ENCODE results near the gene LRMDA. TPM values are rescaled to one million over a fixed set of nuclear protein-coding genes. Genes with fewer than 3 reads are reported as not detected.

LRMDA gene
- total RNA-seq, 1 experiment from 2014 or later = not detected

DNA sequence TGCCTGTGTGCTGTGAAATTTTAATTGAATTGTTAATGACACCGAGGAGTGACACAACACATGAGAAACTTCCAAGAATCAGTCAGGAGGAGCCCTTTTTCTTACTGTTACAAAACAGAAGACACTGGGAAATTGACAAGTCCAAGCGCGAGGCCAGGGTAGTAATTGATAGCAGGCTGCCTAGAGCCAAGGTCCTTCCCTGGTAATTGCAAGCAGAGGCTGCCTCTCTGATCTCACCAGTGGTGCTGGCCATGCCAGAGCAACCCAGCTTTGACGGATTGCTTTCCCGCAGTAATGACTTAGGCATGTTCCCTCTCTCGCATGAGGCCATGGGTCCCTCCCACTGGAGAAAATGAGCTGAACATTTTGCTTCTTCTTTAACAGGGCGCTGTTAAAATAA is 111.5 kb downstream of the LRMDA start:
- H3K27ac ChIP-seq (ENCODE audit: low read depth, low read length, poor library complexity, severe bottlenecking) = no peak overlapping the region
- no TSS peak for BruUV-seq (replicated peaks)
- H3K9me3 ChIP-seq (ENCODE audit: low read depth, low read length, poor library complexity, severe bottlenecking) = no peaks in the 10 kb centered on the region
- H3K27me3 ChIP-seq (replicated peaks; ENCODE audit: insufficient read depth, low read depth, low read length, poor library complexity) = peaks cover 62% of the 10 kb centered on the region
- CTCF ChIA-PET = no interaction called here
- intact Hi-C loops (cut with micrococcal nuclease; ENCODE audit: unreplicated experiment) = no loop called here
- H3K4me3 ChIP-seq (ENCODE audit: low read depth, low read length, poor library complexity, severe bottlenecking) = no peak overlapping the region
- TF ChIP-seq, protein P1, sequence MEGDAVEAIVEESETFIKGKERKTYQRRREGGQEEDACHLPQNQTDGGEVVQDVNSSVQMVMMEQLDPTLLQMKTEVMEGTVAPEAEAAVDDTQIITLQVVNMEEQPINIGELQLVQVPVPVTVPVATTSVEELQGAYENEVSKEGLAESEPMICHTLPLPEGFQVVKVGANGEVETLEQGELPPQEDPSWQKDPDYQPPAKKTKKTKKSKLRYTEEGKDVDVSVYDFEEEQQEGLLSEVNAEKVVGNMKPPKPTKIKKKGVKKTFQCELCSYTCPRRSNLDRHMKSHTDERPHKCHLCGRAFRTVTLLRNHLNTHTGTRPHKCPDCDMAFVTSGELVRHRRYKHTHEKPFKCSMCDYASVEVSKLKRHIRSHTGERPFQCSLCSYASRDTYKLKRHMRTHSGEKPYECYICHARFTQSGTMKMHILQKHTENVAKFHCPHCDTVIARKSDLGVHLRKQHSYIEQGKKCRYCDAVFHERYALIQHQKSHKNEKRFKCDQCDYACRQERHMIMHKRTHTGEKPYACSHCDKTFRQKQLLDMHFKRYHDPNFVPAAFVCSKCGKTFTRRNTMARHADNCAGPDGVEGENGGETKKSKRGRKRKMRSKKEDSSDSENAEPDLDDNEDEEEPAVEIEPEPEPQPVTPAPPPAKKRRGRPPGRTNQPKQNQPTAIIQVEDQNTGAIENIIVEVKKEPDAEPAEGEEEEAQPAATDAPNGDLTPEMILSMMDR (conservative IDR thresholded peaks at IDR 0.05; ENCODE audit: low read depth, low read length) = no peak
- TF ChIP-seq EZH2 (IDR thresholded peaks at IDR 0.05; ENCODE audit: borderline replicate concordance, low read depth, low read length, poor library complexity, severe bottlenecking) = no peak
- POLR2A ChIA-PET (ENCODE audit: low non-redundant PET) = no interaction called here
- no peak for DNase-seq (ENCODE audit: low spot score)
- no peaks in the 10 kb centered on the region for H3K4me1 ChIP-seq (ENCODE audit: insufficient read depth, low read length, poor library complexity, severe bottlenecking)
- H3K36me3 ChIP-seq (ENCODE audit: insufficient read depth, low read length, poor library complexity, severe bottlenecking) = no peaks in the 10 kb centered on the region

DNA sequence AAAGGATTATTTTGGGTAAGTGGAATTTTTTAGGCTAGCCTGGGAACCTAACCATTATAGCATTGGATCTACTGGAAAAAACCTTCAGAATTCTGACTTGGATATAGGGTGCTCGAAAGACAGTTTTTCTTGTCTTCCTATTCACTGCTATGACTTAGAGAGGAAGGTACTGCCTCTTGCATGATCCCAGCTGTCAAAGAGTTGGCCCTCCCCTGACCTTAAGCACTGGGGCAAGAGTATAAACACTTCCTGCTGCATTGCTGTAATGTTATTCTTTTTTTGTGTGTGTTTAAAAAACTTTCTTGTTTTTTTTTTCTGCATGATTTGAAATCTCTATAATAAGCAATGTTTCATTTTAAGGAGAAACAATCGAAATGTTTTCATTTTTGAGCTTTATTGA is 113.0 kb downstream of the LRMDA start:
- H3K4me3 ChIP-seq (ENCODE audit: low read depth, low read length, poor library complexity, severe bottlenecking) = no peak overlapping the region
- H3K27me3 ChIP-seq (replicated peaks; ENCODE audit: insufficient read depth, low read depth, low read length, poor library complexity) = peaks cover 57% of the 10 kb centered on the region
- CTCF ChIA-PET = interaction anchor here (0.7 kb wide), 1 partner anchor 103 kb away, joined by 3 read pairs; no protein-coding TSS in a partner anchor
- TF ChIP-seq, protein P1 (conservative IDR thresholded peaks at IDR 0.05; ENCODE audit: low read depth, low read length) = no peak
- TF ChIP-seq EZH2 (IDR thresholded peaks at IDR 0.05; ENCODE audit: borderline replicate concordance, low read depth, low read length, poor library complexity, severe bottlenecking) = no peak
- no TSS peak for BruUV-seq (replicated peaks)
- no peak overlapping the region for H3K27ac ChIP-seq (ENCODE audit: low read depth, low read length, poor library complexity, severe bottlenecking)
- H3K9me3 ChIP-seq (ENCODE audit: low read depth, low read length, poor library complexity, severe bottlenecking) = no peaks in the 10 kb centered on the region
- POLR2A ChIA-PET (ENCODE audit: low non-redundant PET) = no interaction called here
- no peak for DNase-seq (ENCODE audit: low spot score)
- intact Hi-C loops (cut with micrococcal nuclease; ENCODE audit: unreplicated experiment) = no loop called here
- H3K4me1 ChIP-seq (ENCODE audit: insufficient read depth, low read length, poor library complexity, severe bottlenecking) = no peaks in the 10 kb centered on the region
- no peaks in the 10 kb centered on the region for H3K36me3 ChIP-seq (ENCODE audit: insufficient read depth, low read length, poor library complexity, severe bottlenecking)

DNA sequence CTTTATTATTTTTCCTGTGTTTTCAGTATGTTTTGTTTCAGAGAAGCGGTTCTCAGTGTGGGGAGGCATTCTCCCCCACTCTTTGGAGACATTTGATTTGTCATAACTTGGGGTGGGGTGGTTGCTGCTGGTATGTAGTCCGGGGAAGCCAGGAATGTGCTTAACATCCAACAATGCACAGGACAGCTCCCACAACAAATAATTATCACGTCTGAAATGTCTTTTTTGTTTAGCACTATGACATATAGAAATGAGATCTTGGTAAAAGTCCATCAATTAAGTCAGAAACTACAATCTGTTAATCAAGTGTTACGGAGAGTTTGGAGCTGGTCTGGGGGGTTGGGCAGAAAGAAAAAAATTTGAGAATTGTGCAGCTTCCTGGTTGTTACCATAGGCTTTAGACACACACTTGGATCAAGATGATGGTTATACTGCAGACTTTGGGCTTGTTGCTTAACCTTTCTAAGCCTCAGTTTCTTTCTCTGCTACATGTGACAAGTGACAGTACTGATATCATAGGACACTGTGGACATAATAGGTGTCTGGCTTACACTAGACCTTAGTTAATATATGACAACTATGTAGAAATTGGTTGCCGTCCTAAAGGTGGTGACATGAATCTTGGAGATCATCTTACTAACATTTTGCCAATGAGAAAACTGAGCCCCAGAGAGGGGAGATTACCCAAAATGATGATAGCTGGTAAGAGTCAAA is 113.7 kb downstream of the LRMDA start:
- TF ChIP-seq, protein P1 (conservative IDR thresholded peaks at IDR 0.05; ENCODE audit: low read depth, low read length) = no peak
- no peak for TF ChIP-seq EZH2 (IDR thresholded peaks at IDR 0.05; ENCODE audit: borderline replicate concordance, low read depth, low read length, poor library complexity, severe bottlenecking)
- peaks cover 50% of the 10 kb centered on the region for H3K27me3 ChIP-seq (replicated peaks; ENCODE audit: insufficient read depth, low read depth, low read length, poor library complexity)
- DNase-seq (ENCODE audit: low spot score) = no peak
- ChIA-PET CTCF (interaction anchor here (0.7 kb wide), 1 partner anchor 104 kb away, joined by 3 read pairs; no protein-coding TSS in a partner anchor), POLR2A (ENCODE audit: low non-redundant PET) (no interaction called here)
- H3K27ac ChIP-seq (ENCODE audit: low read depth, low read length, poor library complexity, severe bottlenecking) = no peak overlapping the region
- intact Hi-C loops (cut with micrococcal nuclease; ENCODE audit: unreplicated experiment) = no loop called here
- H3K9me3 ChIP-seq (ENCODE audit: low read depth, low read length, poor library complexity, severe bottlenecking) = no peaks in the 10 kb centered on the region
- H3K4me3 ChIP-seq (ENCODE audit: low read depth, low read length, poor library complexity, severe bottlenecking) = no peak overlapping the region
- H3K36me3 ChIP-seq (ENCODE audit: insufficient read depth, low read length, poor library complexity, severe bottlenecking) = no peaks in the 10 kb centered on the region
- no peaks in the 10 kb centered on the region for H3K4me1 ChIP-seq (ENCODE audit: insufficient read depth, low read length, poor library complexity, severe bottlenecking)
- BruUV-seq (replicated peaks) = no TSS peak
